ENCODE results near the gene ASPSCR1. TPM values are rescaled to one million over a fixed set of nuclear protein-coding genes. Genes with fewer than 3 reads are reported as not detected.

The ASPSCR1 gene
- total and polyA plus RNA-seq, 2 of the 8 experiments (the other 6 are each of a cell fraction or from before 2014, with no cell fraction given): 33.3 to 43.7 TPM

DNA sequence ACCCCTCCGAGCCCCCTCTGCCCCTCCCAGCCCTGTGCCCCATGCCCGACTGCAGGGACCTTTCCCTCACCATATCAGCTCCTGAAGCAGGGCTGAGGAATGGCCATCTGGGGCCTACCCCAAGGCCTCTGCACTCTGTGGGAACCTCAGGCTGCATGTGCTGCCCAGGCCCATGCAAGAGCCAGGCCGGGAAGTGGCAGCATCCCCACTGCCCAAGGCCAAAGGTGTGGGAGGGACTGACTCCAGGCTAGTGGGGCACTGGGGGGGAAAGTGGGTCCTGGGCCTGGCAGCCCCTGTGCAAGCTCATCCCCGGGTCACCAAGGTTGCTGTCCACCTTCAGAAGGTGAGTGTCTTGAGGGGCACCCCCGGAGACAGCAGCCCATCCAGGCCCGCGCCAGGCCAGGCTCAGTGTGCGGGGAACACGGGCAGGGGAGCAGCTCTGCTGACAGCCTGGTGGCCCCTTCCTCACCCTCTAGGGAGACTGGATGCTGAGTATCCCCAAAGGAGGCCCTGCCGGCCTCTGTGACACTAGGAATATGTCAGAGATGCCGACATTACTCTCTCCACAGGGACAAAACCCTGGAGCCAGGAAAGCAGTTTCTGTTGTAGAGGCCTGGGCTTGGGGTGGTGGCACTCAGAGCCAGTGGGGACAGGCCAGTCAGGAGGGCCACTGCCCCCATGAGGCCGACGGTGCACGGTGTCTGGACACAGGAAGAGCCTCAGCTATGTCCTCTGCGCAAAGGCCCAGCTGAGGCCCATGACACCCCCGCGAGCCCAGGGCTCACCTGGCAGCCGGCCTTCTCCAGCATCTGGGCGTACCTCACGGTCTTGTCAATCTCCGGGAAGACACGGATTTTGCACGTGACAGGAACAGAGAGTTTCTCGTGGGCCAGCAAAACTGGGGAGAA is 84.9 kb downstream of the ASPSCR1 start:
- H4K5ac ChIP-seq (ENCODE audit: insufficient read length, low read depth, low read length): no peak overlapping the region
- no peak overlapping the region for H2AK5ac ChIP-seq (ENCODE audit: low read depth, low read length)
- no peak overlapping the region for H3K4me2 ChIP-seq (ENCODE audit: insufficient read depth in 1 of 2, low read depth in 2 of 2, low read length in 2 of 2)
- no peak overlapping the region for H3K14ac ChIP-seq (ENCODE audit: insufficient read length)
- no peak overlapping the region for H4K91ac ChIP-seq (replicated peaks; ENCODE audit: insufficient read length, low read length)
- peaks cover 8 to 24% (median 16%) of the 10 kb centered on the region in 4 experiments; a peak in 5 of 8 replicates for H3K36me3 ChIP-seq (ENCODE audit: control insufficient read depth in 2 of 4, insufficient read depth in 4 of 4, low read length in 3 of 4)
- H2BK15ac ChIP-seq (ENCODE audit: low read length): no peak overlapping the region
- H3K27me3 ChIP-seq (replicated peaks in 1 of 4; ENCODE audit: control insufficient read depth in 3 of 4, extremely low read depth in 1 of 4, insufficient read depth in 3 of 4, low read length in 3 of 4): no peaks in the 10 kb centered on the region
- FAIRE-seq (no peak), DNase-seq (ENCODE audit: low read depth in 1 of 2, low spot score in 2 of 2) (no peak)
- H3K18ac ChIP-seq (ENCODE audit: extremely low read depth, low read length): no peak overlapping the region
- H3K23ac ChIP-seq (ENCODE audit: insufficient read length): no peak overlapping the region
- CTCF ChIA-PET (ENCODE audit: partially characterized antibody): interaction anchor here (0.8 to 2.8 kb wide), 6 partner anchors 9 to 43 kb away, joined by 3 to 15 read pairs (median 4); no protein-coding TSS in a partner anchor
- H4K20me1 ChIP-seq (replicated peaks in 1 of 2; ENCODE audit: control insufficient read depth in 1 of 2, insufficient read depth in 2 of 2, low read length in 2 of 2): peaks cover 0 to 9% of the 10 kb centered on the region in 2 experiments
- H3K79me2 ChIP-seq (ENCODE audit: control insufficient read depth in 1 of 2, insufficient read depth in 2 of 2, low read length in 2 of 2): no peaks in the 10 kb centered on the region
- peaks cover 0 to 10% (median 5%) of the 10 kb centered on the region in 4 experiments; a peak in 5 of 7 replicates for H3K4me1 ChIP-seq (replicated peaks in 1 of 4; ENCODE audit: control insufficient read depth in 3 of 4, insufficient read depth in 4 of 4, low read length in 3 of 4)
- no peak overlapping the region for H3K56ac ChIP-seq (replicated peaks; ENCODE audit: insufficient read length, low read depth, low read length)
- peaks cover 8% of the 10 kb centered on the region; the same call in 1 of the 2 replicates for H3K23me2 ChIP-seq (ENCODE audit: low read depth, low read length)
- POLR2A ChIA-PET (ENCODE audit: partially characterized antibody): interaction anchor here (0.9 to 16.2 kb wide), 10 partner anchors 7 to 128 kb away, joined by 3 to 161 read pairs (median 6); partner anchors contain the start of genes DCXR, GPS1, RAC3 and RFNG
- H3K9ac ChIP-seq (replicated peaks in 1 of 4; ENCODE audit: extremely low read depth in 1 of 4, low read depth in 3 of 4, low read length in 3 of 4): no peak overlapping the region
- H3K79me1 ChIP-seq (ENCODE audit: low read depth, low read length): peaks cover 5% of the 10 kb centered on the region; the same call in 1 of the 2 replicates
- 94% methylated on average over 23 of the region's 24 CpGs; no CpG with 5 or more reads in 1 of the 2 experiments for WGBS, 2 experiments (ENCODE audit: extremely low coverage in 1 of 2, insufficient coverage in 1 of 2, insufficient read length in 1 of 2, insufficient replicate concordance in 2 of 2, low coverage in 1 of 2, low lambda C conversion rate in 2 of 2, missing lambda C conversion rate in 1 of 2)
- H4K8ac ChIP-seq (ENCODE audit: extremely low read depth, insufficient read depth, low read length): no peak overlapping the region; the same call in 1 of the 2 replicates
- no peak overlapping the region for H3K27ac ChIP-seq (ENCODE audit: low read depth, low read length)
- no peak overlapping the region for H2BK5ac ChIP-seq (ENCODE audit: low read depth, low read length)
- no peak overlapping the region for H2AFZ ChIP-seq (ENCODE audit: low read length)
- H2BK12ac ChIP-seq (ENCODE audit: low read depth, low read length): no peak overlapping the region
- H2BK20ac ChIP-seq (ENCODE audit: low read length): no peak overlapping the region
- TF ChIP-seq, protein P1, sequence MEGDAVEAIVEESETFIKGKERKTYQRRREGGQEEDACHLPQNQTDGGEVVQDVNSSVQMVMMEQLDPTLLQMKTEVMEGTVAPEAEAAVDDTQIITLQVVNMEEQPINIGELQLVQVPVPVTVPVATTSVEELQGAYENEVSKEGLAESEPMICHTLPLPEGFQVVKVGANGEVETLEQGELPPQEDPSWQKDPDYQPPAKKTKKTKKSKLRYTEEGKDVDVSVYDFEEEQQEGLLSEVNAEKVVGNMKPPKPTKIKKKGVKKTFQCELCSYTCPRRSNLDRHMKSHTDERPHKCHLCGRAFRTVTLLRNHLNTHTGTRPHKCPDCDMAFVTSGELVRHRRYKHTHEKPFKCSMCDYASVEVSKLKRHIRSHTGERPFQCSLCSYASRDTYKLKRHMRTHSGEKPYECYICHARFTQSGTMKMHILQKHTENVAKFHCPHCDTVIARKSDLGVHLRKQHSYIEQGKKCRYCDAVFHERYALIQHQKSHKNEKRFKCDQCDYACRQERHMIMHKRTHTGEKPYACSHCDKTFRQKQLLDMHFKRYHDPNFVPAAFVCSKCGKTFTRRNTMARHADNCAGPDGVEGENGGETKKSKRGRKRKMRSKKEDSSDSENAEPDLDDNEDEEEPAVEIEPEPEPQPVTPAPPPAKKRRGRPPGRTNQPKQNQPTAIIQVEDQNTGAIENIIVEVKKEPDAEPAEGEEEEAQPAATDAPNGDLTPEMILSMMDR (IDR thresholded peaks at IDR 0.05; ENCODE audit: control extremely low read depth in 1 of 3, insufficient read depth in 1 of 3, low read depth in 1 of 3, low read length in 3 of 3): peak in 1 of 3 experiments; percentile 22; a peak in 1 of 4 replicates
- no peak for TF ChIP-seq GABPA (IDR thresholded peaks at IDR 0.05; ENCODE audit: borderline replicate concordance, insufficient read depth, low read length)
- no peak overlapping the region for H2BK120ac ChIP-seq (replicated peaks; ENCODE audit: low read depth, low read length)
- no peaks in the 10 kb centered on the region for H3K9me3 ChIP-seq (ENCODE audit: insufficient read depth in 2 of 2, low read depth in 1 of 2, low read length in 1 of 2)
- no peak overlapping the region for H3K4me3 ChIP-seq (ENCODE audit: extremely low read depth in 1 of 4, insufficient read depth in 2 of 4, low read depth in 3 of 4, low read length in 4 of 4)
- H3K4ac ChIP-seq (replicated peaks; ENCODE audit: insufficient read length, low read depth, low read length): no peak overlapping the region
